Measurements from ENCODE around the gene NLRP10. TPM values are rescaled to one million over a fixed set of nuclear protein-coding genes. Genes with fewer than 3 reads are reported as not detected.
"Not testable (repeated sequence)": the region's sequence is repeated elsewhere in the genome, so short reads cannot be mapped to it uniquely, and the experiment has no call there.

NLRP10 gene
- total and polyA plus RNA-seq, 5 experiments from 2014 or later = not detected

DNA sequence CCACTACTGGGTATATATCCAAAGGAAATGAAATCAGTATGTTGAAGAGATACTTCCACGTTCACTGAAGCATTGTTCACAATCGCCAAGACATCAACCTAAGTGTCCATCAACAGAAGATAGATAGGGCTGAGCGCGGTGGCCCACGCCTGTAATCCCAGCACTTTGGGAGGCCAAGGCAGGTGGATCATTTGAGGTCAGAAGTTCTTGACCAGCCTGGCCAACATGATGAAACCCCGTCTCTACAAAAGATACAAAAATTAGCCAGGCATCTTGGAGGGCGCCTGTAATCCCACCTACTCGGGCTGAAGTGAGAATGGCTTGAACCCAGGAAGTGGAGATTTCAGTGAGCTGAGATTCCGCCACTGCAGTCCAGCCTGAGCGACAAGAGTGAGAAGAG, 34.5 kb upstream of the NLRP10 start:
- H3K36me3 Mint-ChIP-seq = peaks cover 13 to 61% (median 32%) of the 10 kb centered on the region in 3 donors
- DNase-seq (no peak), ATAC-seq (no peak)
- H3K4me3 Mint-ChIP-seq = no peak overlapping the region
- peaks cover 0 to 2% (median 0%) of the 10 kb centered on the region in 9 donors for H3K9me3 Mint-ChIP-seq
- no peaks in the 10 kb centered on the region for H3K27me3 Mint-ChIP-seq
- H3K4me1 Mint-ChIP-seq = peaks cover 0 to 5% (median 4%) of the 10 kb centered on the region in 4 donors
- H3K27ac Mint-ChIP-seq = peak overlapping the region in 1 of 10 donors; percentile 49
- POLR2A ChIA-PET = no interaction called here

DNA sequence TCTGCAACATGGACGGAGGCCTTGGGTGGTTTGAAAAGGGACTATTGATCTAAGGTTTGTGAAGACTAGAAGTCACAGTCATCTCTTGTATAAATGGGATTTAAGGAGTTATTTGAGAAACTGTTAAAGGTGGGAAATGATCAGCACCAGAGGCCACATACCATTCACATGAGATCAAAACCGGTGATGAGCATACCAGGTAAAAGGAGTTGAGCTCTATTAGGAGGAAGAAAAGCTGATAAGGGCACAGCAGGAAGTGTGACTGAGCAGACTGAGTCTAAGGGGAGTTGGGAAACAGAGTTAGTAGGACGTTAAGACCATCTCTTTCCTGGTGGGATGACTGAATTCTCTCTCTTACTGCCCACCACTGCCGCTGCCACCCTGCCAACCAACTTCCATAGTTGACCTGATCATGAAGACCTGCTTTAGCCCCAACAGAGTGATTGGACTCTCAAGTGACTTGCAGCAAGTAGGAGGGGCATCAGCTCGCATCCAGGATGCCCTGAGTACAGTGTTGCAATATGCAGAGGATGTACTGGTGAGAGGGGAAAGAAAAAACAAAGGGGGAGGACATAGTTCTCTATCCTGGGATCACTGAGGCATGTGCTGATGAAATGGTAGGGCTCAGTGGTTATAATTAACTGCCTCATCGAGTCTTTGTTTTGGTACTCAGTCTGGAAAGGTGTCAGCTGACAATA, 29.5 kb upstream of the NLRP10 start:
- POLR2A ChIA-PET = no interaction called here
- Mint-ChIP-seq H3K4me3 (peak overlapping the region in 2 of 10 donors; percentile 10 to 18), H3K27me3 (no peaks in the 10 kb centered on the region), H3K27ac (peak overlapping the region in 3 of 10 donors; percentile 46 to 58 (median 47)), H3K9me3 (no peaks in the 10 kb centered on the region), H3K4me1 (peaks cover 15 to 30% (median 21%) of the 10 kb centered on the region in 4 donors), H3K36me3 (peaks cover 13 to 95% (median 38%) of the 10 kb centered on the region in 3 donors)
- ATAC-seq (no peak), DNase-seq (no peak)

DNA sequence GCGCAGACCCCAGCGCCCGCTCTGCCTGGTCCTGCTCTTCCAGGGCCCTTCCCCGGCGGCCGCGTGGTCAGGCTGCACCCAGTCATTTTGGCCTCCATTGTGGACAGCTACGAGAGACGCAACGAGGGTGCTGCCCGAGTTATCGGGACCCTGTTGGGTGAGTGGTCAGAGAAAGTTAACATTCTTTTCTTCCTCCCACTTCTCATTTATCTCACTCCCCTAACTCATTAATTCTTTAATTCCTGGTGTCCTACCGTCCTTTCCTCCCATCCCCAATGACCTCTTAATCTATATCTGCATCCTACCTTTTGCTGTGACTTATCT, 22.3 kb upstream of the NLRP10 start:
- ATAC-seq = peak in 1 of 2 donors; percentile 15
- POLR2A ChIA-PET = interaction anchor here (0.8 to 1.9 kb wide), 8 partner anchors 9 to 1473 kb away, joined by 3 to 5 read pairs (median 3); partner anchors contain the start of genes RIC3, RPL27A, TRIM66 and ZNF143
- peaks cover 24 to 59% (median 54%) of the 10 kb centered on the region in 4 donors for H3K4me1 Mint-ChIP-seq

DNA sequence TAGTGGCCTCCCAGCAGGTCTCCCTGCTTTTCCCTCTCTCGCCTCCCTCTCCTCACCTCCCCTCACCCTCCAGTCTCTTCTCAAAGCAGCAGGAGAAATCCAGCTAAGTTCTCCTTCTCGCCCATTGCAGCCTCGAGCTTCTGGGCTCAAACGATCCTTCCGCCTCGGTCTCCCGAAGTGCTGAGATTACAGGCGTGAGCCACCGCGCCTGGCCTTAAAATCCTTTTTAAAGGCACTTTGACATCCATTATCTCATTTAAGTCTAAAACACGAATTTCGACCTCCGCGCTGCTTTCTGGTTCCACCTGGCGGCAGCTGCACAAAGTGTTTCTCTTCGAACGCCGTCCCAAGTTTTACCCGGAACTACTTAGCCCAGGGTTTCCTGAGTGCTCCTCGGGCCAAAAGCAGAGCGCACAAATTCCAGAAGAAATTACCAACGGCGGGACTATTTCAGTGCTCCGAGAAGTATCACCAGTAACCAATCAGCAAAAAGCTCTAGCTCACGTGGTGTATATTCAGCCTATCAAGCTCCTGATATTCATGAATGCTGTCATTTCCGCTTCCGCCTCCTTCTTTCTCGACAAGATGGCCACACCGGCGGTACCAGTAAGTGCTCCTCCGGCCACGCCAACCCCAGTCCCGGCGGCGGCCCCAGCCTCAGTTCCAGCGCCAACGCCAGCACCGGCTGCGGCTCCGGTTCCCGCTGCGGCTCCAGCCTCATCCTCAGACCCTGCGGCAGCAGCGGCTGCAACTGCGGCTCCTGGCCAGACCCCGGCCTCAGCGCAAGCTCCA, 21.7 kb upstream of the NLRP10 start, which contains the start of gene EIF3F:
EIF3F (plus strand) TSS at position 570 of the 792 bp plus-strand sequence; CDS start at position 586, 16 bp downstream.
- DNase-seq (peak; percentile 67 to 97 (median 94)), ATAC-seq (peak; percentile 97 to 98)
- POLR2A ChIA-PET = interaction anchor here (0.8 to 1.9 kb wide), 9 partner anchors 10 to 1474 kb away, joined by 3 to 5 read pairs (median 3); partner anchors contain the start of genes RIC3, RPL27A, TRIM66 and ZNF143
- H3K4me1 Mint-ChIP-seq = peaks cover 23 to 57% (median 54%) of the 10 kb centered on the region in 4 donors
- peak within 1 kb of the TSS; percentile 94 to 100 (median 98) for H3K27ac Mint-ChIP-seq
- peaks cover 0 to 32% (median 4%) of the 10 kb centered on the region in 3 donors for H3K36me3 Mint-ChIP-seq
- peak within 1 kb of the TSS; percentile 87 to 100 (median 96) for H3K4me3 Mint-ChIP-seq
- no peaks in the 10 kb centered on the region for H3K9me3 Mint-ChIP-seq
- no peaks in the 10 kb centered on the region for H3K27me3 Mint-ChIP-seq

More for the DNA sequence above, 22.3 kb upstream of the NLRP10 start:
- H3K27me3 Mint-ChIP-seq, H3K9me3 Mint-ChIP-seq, DNase-seq: not testable (repeated sequence)
- Mint-ChIP-seq H3K4me3 (peak overlapping the region; percentile 87 to 100 (median 96)), H3K27ac (peak overlapping the region; percentile 33 to 98 (median 97)), H3K36me3 (peaks cover 0 to 38% (median 4%) of the 10 kb centered on the region in 3 donors)

DNA sequence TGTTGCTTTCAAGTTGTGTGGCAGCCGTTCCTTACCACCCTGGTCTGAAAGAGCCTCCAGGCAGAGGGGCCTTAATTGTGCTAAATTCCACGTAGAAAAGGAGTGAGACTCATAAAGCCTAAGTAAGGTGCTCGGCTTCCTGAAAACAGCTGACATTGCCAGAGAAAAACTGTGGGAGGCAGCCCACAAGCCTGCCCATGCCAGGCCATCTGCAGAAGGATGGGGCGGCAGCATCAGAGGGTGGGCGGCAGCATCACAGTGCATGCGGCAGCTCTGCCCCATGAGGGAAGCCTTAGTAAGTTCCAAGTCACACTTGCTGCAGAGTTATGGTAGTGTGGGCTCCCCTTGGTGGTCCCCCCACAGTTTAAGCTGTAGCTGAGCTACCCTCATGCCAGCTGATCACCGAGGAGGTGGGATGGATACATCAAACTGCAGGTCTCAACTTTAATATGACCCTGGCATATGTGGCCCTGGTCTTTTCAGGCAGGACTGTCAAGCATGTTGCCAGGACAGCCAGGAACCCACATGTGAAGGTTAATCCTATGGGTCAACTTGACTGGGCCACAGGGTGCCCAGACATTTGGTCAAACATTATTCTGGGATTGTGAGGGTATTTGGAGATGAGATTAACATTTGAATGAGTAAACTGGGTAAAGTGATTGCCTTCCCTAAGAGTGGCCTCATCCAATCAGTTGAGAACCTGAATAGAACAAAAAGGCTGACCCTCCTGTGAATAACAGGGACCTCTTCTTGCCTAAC, 18.8 kb upstream of the NLRP10 start:
- Mint-ChIP-seq H3K27ac (no peak overlapping the region), H3K27me3 (peaks cover 0 to 1% (median 0%) of the 10 kb centered on the region in 5 donors), H3K9me3 (no peaks in the 10 kb centered on the region), H3K4me1 (peaks cover 13 to 36% (median 30%) of the 10 kb centered on the region in 4 donors), H3K36me3 (peaks cover 0 to 4% (median 4%) of the 10 kb centered on the region in 3 donors), H3K4me3 (no peak overlapping the region)
- ATAC-seq (no peak), DNase-seq (no peak)
- POLR2A ChIA-PET = no interaction called here

DNA sequence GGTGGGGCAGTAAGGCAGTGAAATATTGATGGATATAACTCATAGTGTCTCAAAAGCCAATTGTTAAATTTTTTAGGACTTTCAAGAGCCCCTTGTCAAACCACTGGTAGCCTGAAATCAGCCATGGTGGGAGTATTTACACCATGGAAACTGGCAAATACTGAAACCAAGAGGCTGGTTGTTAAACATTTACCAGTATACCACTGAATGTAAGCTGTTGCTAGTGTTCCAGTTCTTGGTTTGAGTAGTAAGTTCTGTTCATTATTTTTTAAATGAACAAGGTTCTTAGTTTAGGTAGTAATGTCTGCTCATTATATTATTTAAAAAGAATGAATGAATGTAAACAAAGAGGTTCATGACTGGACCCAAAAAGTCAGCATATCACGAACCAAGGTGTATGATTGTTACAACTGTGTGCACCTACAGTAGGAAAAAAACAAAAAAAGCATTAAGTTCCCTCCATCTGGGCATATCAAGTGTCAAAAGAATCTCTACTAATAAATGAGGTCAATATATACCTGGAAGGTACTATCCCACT, 17.4 kb upstream of the NLRP10 start:
- POLR2A ChIA-PET = no interaction called here
- Mint-ChIP-seq H3K36me3 (peaks cover 0 to 2% (median 0%) of the 10 kb centered on the region in 3 donors), H3K4me1 (peaks cover 6 to 22% (median 17%) of the 10 kb centered on the region in 4 donors), H3K27me3 (peaks cover 0 to 1% (median 0%) of the 10 kb centered on the region in 5 donors), H3K4me3 (no peak overlapping the region), H3K9me3 (no peaks in the 10 kb centered on the region), H3K27ac (no peak overlapping the region)
- ATAC-seq = no peak
- no peak for DNase-seq

DNA sequence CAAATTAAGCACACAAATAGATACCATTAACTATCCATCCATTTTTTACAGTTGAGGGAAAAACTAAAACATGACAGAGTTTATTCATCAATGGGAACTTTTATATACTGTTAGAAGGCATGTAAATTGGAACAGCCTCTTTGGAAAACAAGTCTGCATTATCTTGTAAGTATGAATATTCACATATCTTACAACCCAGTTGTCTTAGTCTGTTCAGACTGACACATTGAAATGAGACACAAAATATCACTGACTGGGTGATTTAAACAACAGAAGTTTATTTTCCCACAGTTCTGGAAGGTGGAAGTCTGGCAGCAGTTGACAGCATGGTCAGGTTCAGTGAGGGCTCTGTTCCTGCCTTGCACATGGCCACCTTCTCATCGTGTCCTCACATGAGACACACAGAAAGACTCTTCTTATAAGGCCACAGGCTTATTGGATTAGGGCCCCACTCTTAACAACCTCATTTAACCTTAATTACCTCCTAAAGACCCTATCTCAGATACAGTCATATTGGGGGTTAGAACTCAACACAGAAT, 16.4 kb upstream of the NLRP10 start:
- POLR2A ChIA-PET = no interaction called here
- H3K4me1 Mint-ChIP-seq = peaks cover 3 to 18% (median 10%) of the 10 kb centered on the region in 4 donors
- no peak overlapping the region for H3K27ac Mint-ChIP-seq
- ATAC-seq (no peak), DNase-seq (no peak)
- no peaks in the 10 kb centered on the region for H3K36me3 Mint-ChIP-seq
- H3K4me3 Mint-ChIP-seq = no peak overlapping the region
- peaks cover 0 to 2% (median 0%) of the 10 kb centered on the region in 5 donors for H3K27me3 Mint-ChIP-seq
- no peaks in the 10 kb centered on the region for H3K9me3 Mint-ChIP-seq

DNA sequence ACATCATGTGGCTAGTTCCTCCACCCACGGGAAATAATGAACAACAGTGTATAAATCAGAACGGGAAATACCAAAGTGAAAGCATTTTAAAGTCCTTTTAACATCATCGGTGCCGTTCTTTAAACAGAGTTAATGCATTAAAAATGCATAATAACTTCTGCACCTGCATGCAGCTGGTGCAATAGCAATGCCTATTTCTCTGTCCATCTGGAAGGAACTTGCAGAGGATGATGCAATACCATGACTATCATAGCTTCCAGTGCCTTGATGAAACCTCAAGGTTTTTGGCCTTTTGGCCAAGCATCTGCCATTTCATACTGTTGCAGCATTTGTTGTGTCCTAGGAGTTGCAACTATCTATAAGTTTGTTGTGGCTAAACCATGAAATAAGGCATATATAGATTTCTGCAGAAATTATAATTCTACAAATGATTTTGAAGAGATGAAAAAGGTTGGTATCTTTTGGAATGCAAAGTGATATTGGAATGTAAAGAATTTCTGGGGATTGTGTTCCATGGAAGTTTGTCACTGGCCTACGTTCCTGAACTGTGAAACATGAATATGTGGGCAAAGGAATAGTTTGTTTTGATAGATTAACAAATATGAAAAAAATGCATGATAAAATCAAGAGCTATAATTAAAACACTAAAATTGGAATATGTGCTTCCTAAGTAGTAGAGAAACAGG, 12.1 kb upstream of the NLRP10 start:
- POLR2A ChIA-PET = no interaction called here
- peak overlapping the region in 1 of 10 donors; percentile 22 for H3K4me3 Mint-ChIP-seq
- peaks cover 2 to 8% (median 6%) of the 10 kb centered on the region in 5 donors for H3K27me3 Mint-ChIP-seq
- H3K4me1 Mint-ChIP-seq = no peaks in the 10 kb centered on the region
- H3K27ac Mint-ChIP-seq = no peak overlapping the region
- no peaks in the 10 kb centered on the region for H3K9me3 Mint-ChIP-seq
- ATAC-seq = no peak
- H3K36me3 Mint-ChIP-seq = no peaks in the 10 kb centered on the region
- no peak for DNase-seq

DNA sequence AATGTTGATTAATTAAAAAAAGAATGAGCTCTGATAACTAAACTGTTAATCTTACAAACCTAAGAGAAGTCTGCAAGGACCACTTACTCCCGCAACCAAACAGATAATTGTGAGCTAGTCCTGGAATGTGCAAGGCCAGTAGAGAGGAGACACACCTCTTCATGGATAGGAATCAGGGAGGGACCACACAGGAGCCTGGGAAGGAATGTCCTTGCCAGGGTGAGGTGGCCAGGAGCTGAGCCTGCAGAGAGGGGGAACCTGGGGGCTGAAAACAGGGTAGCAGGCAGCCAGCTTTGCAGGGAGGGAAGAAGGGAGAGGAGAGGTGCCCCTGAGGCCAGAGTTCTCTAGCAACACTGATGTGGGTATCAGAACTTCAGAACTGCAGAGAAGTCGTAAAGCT, 9.4 kb upstream of the NLRP10 start:
- no peak for ATAC-seq
- POLR2A ChIA-PET = interaction anchor here (0.7 kb wide), 1 partner anchor 433 kb away, joined by 4 read pairs; no protein-coding TSS in a partner anchor
- Mint-ChIP-seq H3K4me3 (no peak overlapping the region), H3K27ac (peak overlapping the region in 1 of 10 donors; percentile 24), H3K27me3 (peaks cover 2 to 12% (median 8%) of the 10 kb centered on the region in 5 donors), H3K36me3 (no peaks in the 10 kb centered on the region), H3K9me3 (no peaks in the 10 kb centered on the region), H3K4me1 (no peaks in the 10 kb centered on the region)
- no peak for DNase-seq

DNA sequence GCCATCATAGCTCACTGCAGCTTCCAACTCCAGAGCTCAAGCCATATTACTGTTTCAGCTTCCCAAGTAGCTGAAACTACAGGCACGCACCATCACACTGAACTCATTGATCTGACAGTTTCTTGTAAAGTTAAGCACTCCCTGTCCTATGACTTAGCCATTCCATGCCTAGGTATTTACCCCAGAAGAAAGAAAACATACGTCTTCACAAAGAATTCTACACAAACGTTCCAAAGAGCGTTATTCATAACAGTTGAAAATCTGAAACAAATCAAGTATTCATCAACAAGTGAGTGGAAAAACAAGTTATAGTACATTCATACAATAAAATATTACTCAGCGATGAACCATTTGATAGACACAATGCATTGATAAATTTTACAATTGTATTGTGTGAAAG, 7.8 kb upstream of the NLRP10 start:
- H3K4me3 Mint-ChIP-seq = no peak overlapping the region
- no peak for ATAC-seq
- no peaks in the 10 kb centered on the region for H3K9me3 Mint-ChIP-seq
- H3K4me1 Mint-ChIP-seq = no peaks in the 10 kb centered on the region
- no peak for DNase-seq
- POLR2A ChIA-PET = no interaction called here
- no peak overlapping the region for H3K27ac Mint-ChIP-seq
- H3K36me3 Mint-ChIP-seq = no peaks in the 10 kb centered on the region
- H3K27me3 Mint-ChIP-seq = peaks cover 4 to 20% (median 16%) of the 10 kb centered on the region in 5 donors

DNA sequence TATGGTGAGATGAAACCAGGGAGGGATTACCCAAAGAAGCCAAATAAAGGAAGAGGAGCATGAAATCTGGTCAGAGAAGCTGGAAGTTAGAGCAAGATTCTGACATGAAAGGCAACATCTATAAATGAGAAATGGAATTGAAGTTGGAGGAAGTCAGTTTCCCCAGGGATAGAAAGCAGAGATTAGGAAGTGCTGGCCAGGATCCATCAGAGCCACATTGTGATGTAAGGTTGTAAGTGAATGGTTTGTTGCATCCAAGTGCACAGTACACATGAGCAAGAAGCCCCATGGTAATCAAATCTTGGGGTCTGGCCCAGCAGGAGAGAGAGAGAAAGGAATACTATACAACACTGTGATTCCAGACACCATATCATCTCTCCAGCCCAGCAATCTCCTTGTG, 6.6 kb upstream of the NLRP10 start:
- Mint-ChIP-seq H3K9me3 (no peaks in the 10 kb centered on the region), H3K36me3 (no peaks in the 10 kb centered on the region), H3K4me1 (no peaks in the 10 kb centered on the region), H3K27ac (no peak overlapping the region), H3K4me3 (no peak overlapping the region), H3K27me3 (peaks cover 5 to 27% (median 15%) of the 10 kb centered on the region in 5 donors)
- ATAC-seq = no peak
- POLR2A ChIA-PET = no interaction called here
- DNase-seq = no peak

Measured in naive thymus-derived CD8-positive, alpha-beta T cell (primary cell).